Right ventricle myocardium superior (tissue), 1 donor: ENCODE results near the gene BHLHE23. TPM values are rescaled to one million over a fixed set of nuclear protein-coding genes. Genes with fewer than 3 reads are reported as not detected.
"Not testable (repeated sequence)": the region's sequence is repeated elsewhere in the genome, so short reads cannot be mapped to it uniquely, and the experiment has no call there.

Source experiments
- ATAC-seq: fragments of 200-7000 bp; cut with Tn5 transposase; one replicate; pipeline ENCODE4 v1.9.1; 2020; ENCODE audit warnings: mild to moderate bottlenecking; ENCODE audit not compliant: poor library complexity
- DNase-seq: peaks from one replicate; pipeline ENCODE4 v3.0.0-alpha.2; 2020
- intact Hi-C: fragments of 100-400 bp; cut with DNase I; formaldehyde crosslinking; loops from one replicate; pipeline ENCODE4 v1.11.2; 2022
- total RNA-seq: library from RNA; stranded (reverse); fragmentation: NEBNext Ultra II Directional; extraction: Animal tissue kit (Norgen Biotek cat#: 25700); gene quantifications from one replicate; pipeline ENCODE4 v1.2.1, GENCODE V29; 2021
- donor health status: DM: no; HTN: yes; CAD: no; lungs with severe emphysema.

The BHLHE23 gene
- total RNA-seq, 1 donor from 2014 or later, result not detected

DNA sequence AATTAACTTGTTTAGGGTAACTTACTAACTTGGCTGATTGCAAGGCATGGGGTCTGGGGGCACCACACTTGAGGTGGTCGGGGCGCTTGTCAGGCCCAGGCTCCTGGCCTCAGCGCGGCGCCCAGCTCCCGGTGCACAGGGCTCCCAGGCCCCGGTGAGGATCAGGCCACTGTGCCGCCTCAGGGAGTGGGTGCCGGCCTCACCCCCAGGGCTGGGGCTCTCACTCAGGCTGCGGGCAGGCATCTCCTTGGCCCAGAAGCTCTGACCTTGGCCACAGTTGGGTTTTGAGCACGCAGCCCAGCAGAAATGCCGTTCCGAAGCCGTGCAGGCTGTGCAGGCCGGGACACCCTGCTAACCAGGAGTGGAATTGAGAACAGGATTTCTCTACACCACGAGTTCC, 37.8 kb upstream of the BHLHE23 start:
- ATAC-seq, result no peak
- peak; percentile 26 for DNase-seq
- intact Hi-C loops, result no loop called here

DNA sequence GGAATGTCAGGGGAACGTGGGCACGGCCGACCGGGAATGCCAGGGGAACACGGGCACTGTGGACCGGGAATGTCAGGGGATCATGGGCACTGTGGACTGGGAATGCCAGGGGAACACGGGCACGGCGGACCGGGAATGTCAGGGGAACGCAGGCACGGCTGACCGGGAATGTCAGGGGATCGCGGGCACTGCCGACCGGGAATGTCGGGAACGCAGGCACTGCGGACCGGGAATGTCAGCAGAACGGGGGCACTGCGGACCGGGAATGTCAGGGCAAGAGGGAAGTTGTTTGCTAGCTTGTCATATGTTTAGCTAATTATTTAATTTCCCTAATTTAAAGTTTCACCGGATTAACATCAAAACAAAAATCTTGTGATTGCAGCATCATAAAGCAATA, 37.4 kb upstream of the BHLHE23 start:
- DNase-seq (peak; percentile 5), ATAC-seq (no peak)
- intact Hi-C loops, result no loop called here

DNA sequence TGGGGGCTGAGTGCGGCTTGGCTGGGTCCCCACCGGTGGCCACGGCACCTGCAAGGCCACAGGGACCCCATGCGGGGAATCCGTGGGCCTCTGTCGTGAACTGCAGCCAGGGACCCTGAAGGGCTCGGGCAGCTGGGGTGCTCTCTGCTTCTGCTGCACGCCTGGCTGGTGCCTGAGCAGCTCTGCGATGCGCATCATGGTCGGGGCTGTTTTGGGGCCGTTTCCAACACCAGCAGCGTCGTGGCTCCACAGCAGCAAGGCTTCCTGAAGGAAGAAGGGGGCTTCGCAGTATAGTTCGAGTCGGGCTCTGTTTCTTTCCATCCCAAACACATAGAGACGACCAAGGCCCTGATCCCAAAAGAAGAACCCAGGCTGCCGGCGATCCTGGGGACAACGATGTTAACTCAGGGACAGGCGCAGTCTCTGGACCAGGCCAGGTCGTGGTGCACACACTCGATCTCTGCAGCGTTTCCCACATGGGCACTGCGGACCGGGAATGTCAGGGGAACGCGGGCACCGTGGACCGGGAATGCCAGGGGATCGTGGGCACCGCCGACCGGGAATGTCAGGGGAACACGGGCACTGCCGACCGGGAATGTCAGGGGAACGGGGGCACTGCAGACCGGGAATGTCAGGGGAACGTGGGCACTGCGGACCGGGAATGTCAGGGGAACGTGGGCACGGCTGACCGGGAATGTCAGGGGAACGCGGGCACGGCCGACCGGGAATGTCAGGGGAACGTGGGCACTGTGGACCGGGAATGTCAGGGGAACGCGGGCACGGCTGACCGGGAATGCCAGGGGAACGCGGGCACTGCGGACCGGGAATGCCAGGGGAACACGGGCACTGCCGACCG, 36.8 kb upstream of the BHLHE23 start:
- peak; percentile 20 for DNase-seq
- intact Hi-C loops, result no loop called here

DNA sequence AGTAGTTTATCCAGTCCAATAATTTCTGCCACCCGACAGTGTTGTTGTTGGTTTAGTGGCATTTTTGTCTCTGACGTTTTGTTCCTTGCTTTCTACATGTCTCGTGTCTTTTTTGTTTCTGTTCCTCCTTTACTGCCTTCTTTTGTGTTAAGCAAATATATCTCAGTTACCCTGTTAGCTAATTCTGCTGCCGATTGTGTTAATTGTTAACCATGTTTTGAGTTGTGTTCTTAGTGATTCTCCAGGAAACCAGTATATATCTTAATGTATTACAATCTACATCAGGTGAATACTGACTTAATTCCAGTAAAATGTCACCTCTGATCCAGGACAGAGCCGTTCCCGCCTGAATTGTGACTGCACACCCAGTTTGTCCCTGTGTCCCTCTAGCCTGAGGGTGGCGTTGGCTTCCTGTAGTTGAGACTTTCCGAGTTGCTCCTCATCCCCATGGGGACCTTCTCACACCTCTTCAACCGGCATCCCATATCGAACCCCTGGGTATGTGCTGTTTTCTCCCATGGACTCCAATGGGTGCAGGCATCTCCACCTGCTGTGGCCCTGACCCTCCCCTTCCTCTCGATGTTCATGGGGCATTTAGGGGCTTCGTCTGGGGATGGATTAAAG, 35.8 kb upstream of the BHLHE23 start:
- ATAC-seq (no peak), DNase-seq (no peak)
- intact Hi-C loops, result no loop called here

More for the DNA sequence above, 36.8 kb upstream of the BHLHE23 start:
- ATAC-seq, result no peak

DNA sequence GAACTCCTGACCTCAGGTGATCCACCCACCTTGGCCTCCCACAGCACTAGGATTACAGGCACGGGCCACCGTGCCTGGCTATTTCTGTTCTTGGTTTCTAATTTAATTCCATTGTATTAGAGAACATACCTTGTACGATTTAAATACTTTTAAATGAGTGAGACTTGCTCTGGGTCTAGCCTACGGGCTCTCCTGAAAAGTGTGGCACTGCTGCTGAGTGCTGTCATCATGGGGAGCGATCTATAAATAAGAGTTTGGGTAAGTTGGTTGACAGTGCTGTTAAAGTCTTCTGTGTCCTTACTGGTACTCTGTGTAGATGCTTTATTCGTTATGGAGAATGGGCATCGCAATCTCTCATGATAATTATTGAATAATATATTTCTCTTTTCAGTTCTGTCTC, 35.0 kb upstream of the BHLHE23 start:
- DNase-seq, result no peak
- ATAC-seq, result no peak
- intact Hi-C loops, result no loop called here

DNA sequence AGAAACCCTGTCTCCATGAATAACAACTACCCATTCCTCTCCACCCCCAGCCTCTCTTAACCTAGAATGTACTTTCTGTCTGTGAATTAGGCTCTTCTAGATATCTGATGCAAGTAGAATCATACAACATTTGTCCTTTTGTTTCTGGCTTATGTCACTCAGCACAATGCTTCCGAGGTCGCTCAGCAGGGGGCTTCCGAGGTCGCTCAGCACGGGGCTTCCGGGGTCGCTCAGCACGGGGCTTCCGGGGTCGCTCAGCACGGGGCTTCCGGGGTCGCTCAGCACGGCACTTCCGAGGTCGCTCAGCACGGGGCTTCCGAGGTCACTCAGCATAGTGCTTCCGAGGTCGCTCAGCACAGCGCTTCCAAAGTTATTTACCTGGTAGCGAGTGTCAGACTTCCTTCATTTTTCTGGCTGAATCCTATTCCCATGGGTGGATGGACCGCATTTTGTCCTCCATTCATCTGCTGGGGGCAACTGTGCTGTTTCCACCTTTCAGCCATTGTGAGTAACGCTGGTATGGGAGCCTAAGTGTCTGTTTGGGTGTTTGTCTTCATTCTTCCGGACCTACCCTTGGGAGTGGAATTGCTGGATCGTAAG, 31.0 kb upstream of the BHLHE23 start:
- ATAC-seq, result no peak
- DNase-seq, result peak; percentile 12
- intact Hi-C loops, result no loop called here

DNA sequence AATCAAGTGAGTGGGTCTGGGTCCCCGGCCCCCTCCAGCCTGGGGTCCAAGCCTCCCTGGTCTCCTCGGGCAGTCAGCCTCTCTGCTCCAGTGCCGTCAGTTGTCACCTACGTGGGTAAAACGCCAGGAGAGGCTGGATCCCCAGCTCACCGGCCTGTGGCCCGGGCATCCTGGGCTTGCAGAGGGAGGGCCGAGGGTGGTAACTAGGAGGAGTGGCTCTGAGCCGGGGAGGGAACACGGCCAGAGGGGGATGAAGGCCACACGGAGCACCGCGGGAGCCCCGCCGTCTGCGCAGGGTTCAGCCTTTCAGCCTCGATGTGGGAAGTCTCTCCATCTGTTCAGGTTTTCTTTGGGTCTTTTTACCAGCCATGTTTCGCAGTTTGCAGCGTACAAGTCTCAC, 29.5 kb upstream of the BHLHE23 start:
- ATAC-seq (no peak), DNase-seq (peak; percentile 26)
- intact Hi-C loops, result no loop called here

DNA sequence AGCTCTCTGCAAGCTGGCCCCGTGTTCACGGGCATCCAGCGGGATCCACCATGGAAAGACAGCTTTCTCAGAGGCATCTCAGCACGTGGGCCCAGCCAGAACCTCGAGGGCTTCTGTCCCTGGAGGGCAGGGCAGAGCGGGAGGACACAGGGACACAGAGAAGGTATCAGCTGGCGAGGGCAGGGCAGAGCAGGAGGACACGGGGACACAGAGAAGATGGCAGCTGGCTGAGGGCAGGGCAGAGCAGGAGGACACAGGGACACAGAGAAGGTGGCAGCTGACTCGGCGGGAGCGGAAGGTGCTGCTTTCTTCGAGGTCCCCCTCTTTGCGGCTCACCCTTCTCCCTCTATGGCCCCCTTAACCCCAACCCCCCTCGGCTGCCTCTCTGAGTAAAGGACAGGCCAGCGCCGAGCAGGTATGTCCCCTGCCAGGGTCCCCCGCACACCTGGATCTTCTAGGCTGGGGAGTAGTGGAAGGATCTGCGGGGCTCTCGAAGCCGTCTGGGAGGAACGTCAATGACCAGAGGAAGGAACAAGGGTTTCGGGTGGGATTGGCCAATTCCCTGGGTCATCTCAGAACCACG, 28.9 kb upstream of the BHLHE23 start:
- intact Hi-C loops, result no loop called here
- ATAC-seq (no peak), DNase-seq (peak; percentile 40)

DNA sequence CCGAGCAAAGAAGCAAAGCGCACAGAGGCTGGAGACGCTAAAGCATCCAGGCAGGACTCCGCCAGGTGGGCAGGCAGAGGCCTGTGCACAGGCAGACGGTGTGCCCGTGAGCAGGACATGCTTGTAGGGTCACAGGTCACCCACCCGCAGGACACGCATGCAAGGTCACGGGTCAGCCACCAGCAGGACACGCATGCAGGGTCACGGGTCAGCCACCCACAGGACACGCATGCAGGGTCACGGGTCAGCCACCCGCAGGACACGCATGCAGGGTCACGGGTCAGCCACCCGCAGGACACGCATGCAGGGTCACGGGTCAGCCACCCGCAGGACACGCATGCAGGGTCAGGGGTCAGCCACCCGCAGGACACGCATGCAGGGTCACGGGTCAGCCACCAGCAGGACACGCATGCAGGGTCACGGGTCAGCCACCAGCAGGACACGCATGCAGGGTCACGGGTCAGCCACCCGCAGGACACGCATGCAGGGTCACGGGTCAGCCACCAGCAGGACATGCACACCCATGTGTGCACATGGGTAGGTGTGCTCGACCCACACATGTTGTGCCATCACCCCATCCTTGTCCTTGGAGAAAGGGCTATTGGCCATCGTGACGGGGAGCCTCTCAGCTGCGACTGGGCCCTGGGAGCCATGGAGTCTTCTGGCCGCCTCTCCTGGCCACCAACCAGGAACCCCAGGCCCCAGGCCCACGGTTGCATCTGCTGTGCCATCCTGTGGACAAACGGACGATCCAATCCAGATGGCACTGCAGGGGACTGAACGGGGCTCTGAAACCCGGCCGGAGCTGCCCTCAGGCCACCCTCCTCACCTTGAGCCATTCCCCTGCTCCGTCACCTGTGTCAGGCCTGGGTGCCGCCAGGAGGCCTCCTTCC, 28.2 kb upstream of the BHLHE23 start:
- peak; percentile 23 for DNase-seq
- ATAC-seq, intact Hi-C loops: not testable (repeated sequence)

DNA sequence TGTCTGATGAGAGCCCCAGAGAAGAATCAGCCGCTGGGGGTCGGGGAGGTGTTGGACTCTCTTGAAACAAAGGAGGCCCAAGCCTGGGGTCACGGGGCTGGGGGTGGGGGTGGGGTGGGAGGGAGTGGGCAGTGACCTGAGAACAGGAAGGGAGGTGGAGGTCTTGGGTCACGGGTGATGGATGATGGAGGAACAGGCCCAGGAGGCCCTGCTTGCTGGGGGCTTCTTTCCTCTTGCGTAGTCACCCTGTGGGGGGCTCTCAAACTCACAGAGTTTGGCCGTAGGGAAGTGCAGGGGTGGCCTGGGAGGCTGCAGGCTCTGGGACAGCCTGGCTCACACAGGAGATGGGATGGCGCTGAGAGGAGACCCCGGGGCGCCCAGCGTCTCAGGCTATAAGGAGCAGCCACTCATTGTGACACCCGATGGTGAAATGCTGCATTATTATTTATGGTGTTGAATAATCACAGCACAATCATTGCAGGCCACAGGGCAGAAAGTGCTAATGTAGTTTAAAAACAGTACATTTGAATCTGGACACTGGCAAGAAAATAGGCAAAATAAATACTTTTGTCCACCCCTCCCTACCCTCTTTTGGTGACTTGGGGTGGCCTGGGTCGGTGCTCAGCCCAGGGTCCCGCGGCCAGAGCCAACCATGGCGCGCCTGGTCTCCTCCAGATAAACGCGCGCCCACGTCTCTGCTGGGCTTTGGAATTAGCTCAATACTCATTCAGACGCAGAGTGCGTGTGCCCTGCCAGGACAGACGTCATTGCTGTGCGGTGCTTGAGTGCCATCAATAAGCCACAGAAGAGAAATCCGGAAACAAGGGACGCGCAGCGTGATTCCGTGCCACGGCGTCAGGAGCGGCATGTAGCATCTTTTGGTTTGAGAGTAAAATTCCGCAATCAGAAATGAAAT, 27.3 kb upstream of the BHLHE23 start:
- ATAC-seq, result no peak
- DNase-seq, result peak; percentile 16
- intact Hi-C loops, result no loop called here

DNA sequence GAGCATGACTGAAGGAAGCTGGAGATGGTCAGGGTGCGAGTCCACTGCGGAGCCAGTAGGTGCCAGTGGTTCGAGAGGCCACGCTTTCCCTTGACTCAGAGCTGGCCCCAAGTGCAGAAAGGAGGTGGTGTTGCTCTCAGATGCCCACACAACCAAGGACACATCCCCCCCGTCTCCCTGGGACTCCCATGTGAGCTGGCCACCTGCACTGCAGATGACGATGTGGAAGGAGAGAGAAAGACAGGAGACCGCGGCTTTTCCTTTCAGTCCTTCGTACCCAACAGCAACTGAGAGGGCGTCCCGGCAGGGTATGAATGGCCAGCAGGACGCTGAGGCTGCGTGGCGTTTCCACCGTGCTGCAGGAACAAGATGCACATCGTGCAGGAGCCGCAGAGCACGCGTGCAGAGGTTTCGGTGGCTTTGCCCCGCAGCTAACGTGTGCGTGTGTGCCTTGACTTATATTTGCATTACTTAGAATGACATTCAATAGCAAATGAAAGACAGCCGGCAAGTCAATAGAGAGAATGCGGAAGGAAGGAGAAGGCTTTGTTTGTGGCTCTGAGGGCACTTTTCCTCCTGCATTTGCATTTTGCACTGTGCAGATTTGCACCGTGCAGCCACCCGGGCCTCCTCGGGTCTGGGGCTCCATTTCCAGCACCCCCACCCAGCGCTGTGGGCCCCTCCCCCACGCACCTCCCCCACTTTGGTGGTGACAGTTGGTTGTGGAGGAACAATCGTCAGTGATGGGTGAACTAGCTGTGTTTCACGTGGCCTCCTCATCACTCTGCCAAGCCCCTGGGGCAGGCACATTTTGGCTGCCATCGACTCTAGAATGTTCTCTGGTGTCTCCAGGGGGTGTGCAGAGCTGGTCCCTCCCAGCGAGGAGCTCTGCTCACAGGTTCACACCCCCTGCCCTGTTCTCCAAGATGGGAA, 26.4 kb upstream of the BHLHE23 start:
- DNase-seq, result peak; percentile 35
- intact Hi-C loops, result no loop called here
- no peak for ATAC-seq

DNA sequence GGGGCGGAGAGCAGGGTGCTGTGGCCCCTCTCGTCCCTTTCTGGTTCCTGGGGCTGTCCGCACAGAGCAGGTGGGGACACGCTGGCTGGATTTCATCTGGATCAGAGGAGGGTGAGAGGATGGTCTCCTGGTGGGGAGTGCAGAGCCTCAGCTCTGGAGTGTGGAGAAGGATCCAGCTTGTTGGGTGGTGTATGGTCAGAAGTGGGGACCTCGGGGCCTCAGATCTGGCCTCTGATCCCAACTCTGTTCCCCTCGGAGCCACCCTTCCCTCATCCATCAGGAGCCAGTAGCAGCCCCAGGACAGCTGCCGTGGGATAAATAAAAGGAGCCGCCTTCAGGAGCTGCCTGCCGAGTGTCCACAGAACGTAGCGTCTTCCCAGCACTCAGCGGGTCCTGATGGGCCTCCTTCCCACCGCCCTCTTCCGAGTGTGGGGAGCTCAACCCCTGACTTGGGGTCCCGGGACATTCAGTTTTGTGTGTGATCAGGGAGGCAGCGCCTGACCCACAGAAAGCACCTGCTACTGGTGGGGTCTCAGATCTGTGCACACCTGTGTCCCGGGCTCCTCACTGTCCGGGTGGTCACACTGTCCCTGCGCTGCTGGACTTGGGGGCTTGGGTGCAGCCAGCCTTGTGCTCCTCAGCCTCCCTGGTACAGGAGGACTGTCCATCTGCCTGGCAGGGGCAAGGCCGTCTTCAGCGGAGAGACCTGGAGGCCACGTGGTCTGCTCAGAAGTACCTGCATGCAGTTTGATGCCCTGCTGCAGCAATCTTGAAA, 25.4 kb upstream of the BHLHE23 start:
- peak; percentile 27 for DNase-seq

DNA sequence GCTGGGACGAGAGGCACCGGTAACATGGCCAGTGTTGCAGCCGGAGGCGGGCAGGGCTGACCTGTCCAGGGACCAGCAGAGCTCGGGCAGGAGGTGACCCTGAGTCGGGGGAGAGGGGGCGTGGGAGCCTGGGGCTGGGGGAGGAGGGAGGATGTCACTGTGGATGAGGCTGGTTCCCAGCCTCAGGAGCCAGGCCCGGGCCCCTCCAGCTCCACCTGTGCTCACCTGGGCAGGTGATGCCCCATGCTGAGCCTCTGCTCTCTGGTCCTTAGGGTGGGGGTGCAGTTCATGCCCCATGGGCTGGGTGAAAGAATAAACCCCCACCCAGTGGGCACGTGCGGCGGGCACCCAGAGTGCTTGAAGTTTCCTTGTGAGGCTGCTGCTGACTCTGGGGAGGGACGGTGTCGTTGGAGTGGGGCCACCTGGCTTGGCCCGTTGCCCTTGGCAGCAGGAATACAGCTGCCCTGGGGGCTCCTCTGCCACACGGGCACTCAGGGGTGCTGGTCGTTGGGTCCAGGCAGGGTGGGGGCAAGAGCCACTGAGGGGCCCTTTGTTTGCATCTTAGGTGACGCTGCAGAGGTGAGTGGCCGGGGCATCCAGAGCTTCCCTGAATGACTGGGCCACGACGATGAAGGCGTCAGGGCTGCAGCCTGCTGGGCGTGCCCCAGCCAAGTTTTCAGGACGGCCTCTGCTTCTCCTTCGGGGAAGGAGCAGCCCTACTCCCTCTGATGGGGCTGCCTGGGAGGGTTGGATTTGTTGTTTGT, 24.7 kb upstream of the BHLHE23 start:
- DNase-seq (peak; percentile 13), ATAC-seq (no peak)
- intact Hi-C loops, result no loop called here

More for the DNA sequence above, 25.4 kb upstream of the BHLHE23 start:
- intact Hi-C loops, result no loop called here
- no peak for ATAC-seq

DNA sequence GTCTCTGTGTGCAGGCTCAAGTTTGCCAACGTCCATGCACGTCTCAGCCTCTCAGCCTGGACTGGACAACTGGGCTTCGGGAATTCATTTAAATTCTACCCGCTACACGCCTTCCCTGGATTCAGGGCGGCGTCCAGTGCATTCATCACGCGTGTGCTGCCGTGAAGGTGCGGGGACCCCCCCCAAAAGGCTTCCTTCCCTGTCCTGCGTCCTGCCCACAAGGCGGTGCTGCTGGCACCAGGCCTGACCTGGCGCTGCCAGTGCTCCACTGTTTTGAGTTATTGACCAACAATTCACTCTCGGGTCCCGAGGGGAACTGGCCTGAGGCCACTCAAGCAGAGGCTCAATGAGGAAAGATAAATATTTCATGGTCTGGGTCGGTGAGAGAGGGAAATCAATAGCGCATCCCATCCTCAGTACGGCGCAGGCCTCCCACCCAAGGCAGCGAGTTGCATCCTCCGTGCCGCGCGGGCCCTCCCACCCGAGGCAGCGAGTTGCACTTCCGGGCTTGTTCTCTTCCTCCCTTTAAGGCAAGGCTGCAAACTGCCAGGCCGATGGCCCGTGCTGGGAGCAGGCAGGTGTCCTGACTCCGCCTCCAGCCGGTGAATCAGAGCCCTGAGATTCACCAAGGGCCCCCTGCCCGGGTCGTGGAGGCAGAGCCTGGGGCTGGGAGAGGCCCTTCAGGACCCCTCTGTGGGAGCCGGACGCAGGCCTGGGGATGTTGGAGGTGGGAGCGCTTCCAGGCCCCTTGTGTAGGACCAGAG, 22.8 kb upstream of the BHLHE23 start:
- intact Hi-C loops, result no loop called here
- DNase-seq (peak; percentile 41), ATAC-seq (no peak)
